ENCODE results near the gene NFYC. TPM values are rescaled to one million over a fixed set of nuclear protein-coding genes. Genes with fewer than 3 reads are reported as not detected.
A peak's percentile ranks its signal among the peaks of the same experiment; 100 is the strongest.

The NFYC gene
- polyA plus RNA-seq, 6 donors from 2014 or later = 60.3 to 95.4 (median 73.0) TPM

DNA sequence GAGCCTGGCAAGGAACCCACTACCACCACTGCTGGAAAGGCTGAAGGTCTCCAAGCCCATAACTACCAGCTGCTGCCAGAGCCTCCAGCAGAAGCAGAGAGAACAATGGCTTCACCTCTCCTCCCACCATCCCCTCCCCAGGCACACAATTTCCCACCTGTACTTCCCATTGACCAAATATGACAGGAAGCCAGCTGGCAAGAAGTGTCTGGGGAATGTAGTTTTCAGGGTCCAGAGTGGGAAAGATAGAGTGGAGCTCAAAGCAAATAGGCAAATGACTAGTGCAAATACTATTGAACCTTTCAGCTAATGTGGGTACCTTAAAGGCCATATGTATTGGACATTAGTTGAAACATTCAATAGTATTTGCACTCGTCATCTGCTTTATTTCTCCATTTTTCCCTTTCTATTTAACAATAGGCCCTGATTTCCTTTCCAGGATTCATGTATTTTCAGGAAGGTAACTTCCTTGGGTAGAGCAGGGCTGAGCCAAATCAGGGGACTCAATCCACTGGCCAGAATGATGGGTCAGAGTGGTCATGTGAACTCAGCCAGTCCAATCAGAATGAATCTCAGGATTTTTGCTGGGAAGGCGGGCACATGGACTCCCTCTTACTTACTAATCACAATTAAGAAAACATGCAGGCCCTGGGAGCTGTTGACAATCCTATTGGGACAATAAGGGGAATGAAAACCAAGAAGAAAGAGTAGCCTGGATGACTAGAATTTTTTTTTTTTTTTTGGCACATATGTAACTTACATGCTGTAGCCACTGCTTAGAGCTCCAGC is 12.1 kb upstream of the NFYC start:
- Mint-ChIP-seq H3K4me3 (no peak overlapping the region), H3K9me3 (no peaks in the 10 kb centered on the region), H3K27ac (no peak overlapping the region), H3K27me3 (peaks cover 0 to 10% (median 0%) of the 10 kb centered on the region in 3 donors), H3K36me3 (no peaks in the 10 kb centered on the region), H3K4me1 (peaks cover 0 to 13% (median 0%) of the 10 kb centered on the region in 3 donors)
- DNase-seq (no peak), ATAC-seq (ENCODE audit: low read depth in 2 of 2) (no peak)

DNA sequence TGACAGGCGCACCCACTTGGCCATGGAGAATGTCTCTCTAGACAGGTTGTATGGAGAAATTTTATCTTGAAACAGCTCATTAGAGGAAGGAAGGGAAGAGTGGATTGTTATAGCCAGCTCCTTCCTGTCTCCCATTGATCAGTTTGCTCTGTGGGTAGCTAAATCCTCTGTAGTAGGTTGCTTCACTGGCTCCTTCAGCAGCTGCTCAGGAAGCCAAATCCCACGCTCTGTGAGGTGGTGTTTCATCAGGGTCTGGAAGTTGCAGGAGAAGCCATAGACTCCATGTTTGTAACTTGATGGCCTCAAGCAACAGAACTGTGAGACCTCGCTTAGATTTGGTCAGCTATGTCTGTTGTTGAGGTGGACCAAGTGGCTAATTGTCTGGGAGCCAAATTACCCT is 6.8 kb upstream of the NFYC start:
- no peaks in the 10 kb centered on the region for H3K9me3 Mint-ChIP-seq
- H3K4me3 Mint-ChIP-seq = no peak overlapping the region
- H3K36me3 Mint-ChIP-seq = peaks cover 6 to 8% of the 10 kb centered on the region in 2 donors
- DNase-seq (no peak), ATAC-seq (ENCODE audit: low read depth in 2 of 2) (no peak)
- no peak overlapping the region for H3K27ac Mint-ChIP-seq
- no peaks in the 10 kb centered on the region for H3K27me3 Mint-ChIP-seq
- H3K4me1 Mint-ChIP-seq = peaks cover 5 to 27% (median 11%) of the 10 kb centered on the region in 3 donors

DNA sequence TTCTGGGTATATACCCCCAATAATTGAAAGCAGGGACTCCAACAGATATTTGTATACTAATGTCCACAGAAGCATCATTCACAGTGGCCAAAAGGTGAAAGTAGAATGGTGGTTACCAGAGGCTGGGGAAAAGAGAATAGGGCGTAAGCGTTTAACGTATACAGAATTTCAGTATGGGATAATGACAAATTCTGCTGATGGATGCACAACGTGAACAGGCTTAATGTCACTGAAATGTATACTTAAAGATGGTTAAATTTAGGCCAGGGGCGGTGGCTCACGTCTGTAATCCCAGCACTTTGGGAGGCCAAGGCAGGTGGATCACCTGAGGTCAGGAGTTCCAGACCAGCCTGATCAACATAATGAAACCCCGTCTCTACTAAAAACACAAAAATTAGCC is 4.4 kb upstream of the NFYC start:
- no peak for DNase-seq
- Mint-ChIP-seq H3K27ac (no peak overlapping the region), H3K27me3 (no peaks in the 10 kb centered on the region), H3K4me3 (no peak overlapping the region), H3K9me3 (peaks cover 0 to 3% (median 0%) of the 10 kb centered on the region in 7 donors), H3K36me3 (peaks cover 6 to 8% of the 10 kb centered on the region in 2 donors), H3K4me1 (peaks cover 27 to 39% (median 30%) of the 10 kb centered on the region in 3 donors)
- ATAC-seq (ENCODE audit: low read depth in 2 of 2) = no peak

DNA sequence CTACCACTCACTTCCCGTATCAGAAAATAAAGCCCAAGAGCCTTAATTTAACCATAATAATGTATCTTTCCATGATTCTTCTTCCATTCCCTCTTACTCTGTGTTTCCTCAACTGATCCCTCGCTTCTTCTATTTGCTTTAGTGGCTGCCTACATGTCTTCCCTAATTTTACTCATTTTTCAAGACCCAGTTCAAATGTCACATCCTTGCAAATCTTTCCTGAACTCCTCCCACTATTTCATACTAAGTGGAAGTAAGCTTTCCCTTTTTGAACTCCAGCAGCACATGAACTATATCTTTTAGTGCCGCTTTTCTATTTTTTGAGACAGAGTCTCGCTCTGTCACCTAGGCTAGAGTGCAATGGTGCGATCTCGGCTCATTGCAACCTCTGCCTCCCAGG is 3.8 kb upstream of the NFYC start:
- Mint-ChIP-seq H3K9me3 (peaks cover 0 to 3% (median 0%) of the 10 kb centered on the region in 7 donors), H3K36me3 (peaks cover 6 to 8% of the 10 kb centered on the region in 2 donors), H3K27me3 (no peaks in the 10 kb centered on the region), H3K4me3 (no peak overlapping the region), H3K27ac (peak overlapping the region in 1 of 6 donors; percentile 7), H3K4me1 (peaks cover 33 to 45% (median 36%) of the 10 kb centered on the region in 3 donors)
- ATAC-seq (ENCODE audit: low read depth in 2 of 2) (no peak), DNase-seq (no peak)

DNA sequence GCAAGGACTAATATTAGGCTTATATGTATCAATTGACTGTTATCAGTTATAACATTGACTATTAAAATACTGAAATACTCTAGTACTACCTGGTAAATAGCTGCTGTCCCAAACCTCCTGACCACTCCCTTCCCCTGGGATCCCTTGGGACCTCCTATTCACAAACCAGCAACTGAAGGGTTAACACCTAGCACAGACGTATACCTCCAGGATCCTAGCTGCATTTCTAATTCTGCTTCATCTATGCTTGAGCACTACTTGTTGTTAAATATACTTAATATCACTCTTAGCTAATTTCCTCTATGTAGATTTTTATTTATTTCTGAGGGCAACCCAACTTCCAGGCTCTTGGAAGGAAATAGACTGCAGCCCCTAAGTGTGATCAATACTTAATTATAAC is 1.8 kb upstream of the NFYC start:
- ATAC-seq (ENCODE audit: low read depth in 2 of 2) (no peak), DNase-seq (no peak)
- Mint-ChIP-seq H3K27ac (peak overlapping the region in 3 of 6 donors; percentile 68 to 85 (median 73)), H3K36me3 (peaks cover 6 to 8% of the 10 kb centered on the region in 2 donors), H3K4me3 (peak overlapping the region in 3 of 8 donors; percentile 21 to 97 (median 54)), H3K9me3 (peaks cover 0 to 3% (median 0%) of the 10 kb centered on the region in 7 donors), H3K27me3 (no peaks in the 10 kb centered on the region), H3K4me1 (peaks cover 51 to 55% (median 53%) of the 10 kb centered on the region in 3 donors)

DNA sequence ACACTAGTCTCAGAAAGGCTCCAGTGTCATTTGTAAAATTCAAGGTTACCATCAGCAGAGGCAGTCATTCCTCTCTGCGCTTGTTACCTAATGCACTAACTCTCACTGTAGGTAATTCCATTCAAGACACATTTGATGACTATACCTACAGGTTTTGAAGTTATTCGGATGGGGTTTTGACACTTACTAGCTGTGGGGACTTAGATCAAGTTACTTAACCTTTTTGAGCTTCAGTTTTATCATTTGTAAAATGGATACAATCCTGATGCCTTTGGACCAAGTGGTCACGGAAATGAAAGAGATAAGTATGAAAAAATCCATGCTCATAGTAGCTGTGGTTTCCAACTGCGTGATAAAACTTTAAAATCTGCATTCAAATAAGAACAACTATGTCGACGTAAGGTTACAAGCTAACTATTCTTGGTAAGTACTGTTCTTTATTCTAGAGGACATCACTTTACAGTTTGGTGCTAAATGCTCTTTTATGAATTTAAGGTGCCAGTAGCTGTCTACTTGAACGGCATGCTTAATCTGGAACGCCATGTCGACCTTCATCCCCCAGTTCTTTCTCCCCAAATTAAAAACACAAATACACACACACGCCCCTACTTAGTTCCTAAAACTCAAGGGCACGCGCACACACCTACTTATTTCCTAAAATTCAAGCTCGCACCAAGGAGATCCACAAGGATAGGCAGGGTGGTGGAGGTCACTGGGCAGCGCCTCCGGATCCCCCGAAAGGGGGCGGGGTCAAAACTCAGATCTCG is 550 bp upstream of the NFYC start:
- Mint-ChIP-seq H3K4me3 (peak overlapping the region; percentile 92 to 99 (median 96)), H3K27ac (peak overlapping the region; percentile 94 to 100 (median 99)), H3K4me1 (peaks cover 53 to 67% (median 56%) of the 10 kb centered on the region in 3 donors), H3K9me3 (peaks cover 0 to 3% (median 0%) of the 10 kb centered on the region in 7 donors), H3K27me3 (no peaks in the 10 kb centered on the region), H3K36me3 (peaks cover 6 to 8% of the 10 kb centered on the region in 2 donors)
- DNase-seq = peak; percentile 7
- no peak for ATAC-seq (ENCODE audit: low read depth in 2 of 2)

DNA sequence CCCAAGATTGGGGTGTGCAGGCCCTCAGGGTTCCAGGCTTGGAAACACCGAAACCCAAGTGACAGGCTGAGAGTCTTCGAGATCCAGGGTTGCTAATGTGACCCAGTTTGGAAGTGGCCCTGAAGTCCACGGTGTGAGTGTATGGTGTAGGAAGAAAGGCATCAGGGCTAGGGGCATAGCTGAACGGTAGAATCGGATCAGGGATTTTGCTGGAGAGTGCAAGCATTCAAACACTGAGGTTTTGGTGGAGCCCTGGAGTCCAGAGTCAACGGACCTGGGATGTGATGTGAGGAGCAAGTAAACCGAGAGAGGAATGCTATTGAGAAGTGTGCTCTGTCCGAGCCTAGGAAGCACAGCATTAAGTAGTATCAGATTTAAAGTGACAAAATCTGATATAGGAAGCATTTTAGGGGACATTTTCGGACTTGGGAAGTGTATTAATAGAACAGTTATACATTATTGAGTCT is 958 bp downstream of the NFYC start:
- ATAC-seq (ENCODE audit: low read depth in 2 of 2) (no peak), DNase-seq (no peak)
- Mint-ChIP-seq H3K36me3 (no peaks in the 10 kb centered on the region), H3K27me3 (no peaks in the 10 kb centered on the region), H3K27ac (peak overlapping the region; percentile 94 to 100 (median 99)), H3K9me3 (peaks cover 0 to 3% (median 0%) of the 10 kb centered on the region in 7 donors), H3K4me3 (peak overlapping the region; percentile 92 to 99 (median 96)), H3K4me1 (peaks cover 63 to 82% (median 66%) of the 10 kb centered on the region in 3 donors)

DNA sequence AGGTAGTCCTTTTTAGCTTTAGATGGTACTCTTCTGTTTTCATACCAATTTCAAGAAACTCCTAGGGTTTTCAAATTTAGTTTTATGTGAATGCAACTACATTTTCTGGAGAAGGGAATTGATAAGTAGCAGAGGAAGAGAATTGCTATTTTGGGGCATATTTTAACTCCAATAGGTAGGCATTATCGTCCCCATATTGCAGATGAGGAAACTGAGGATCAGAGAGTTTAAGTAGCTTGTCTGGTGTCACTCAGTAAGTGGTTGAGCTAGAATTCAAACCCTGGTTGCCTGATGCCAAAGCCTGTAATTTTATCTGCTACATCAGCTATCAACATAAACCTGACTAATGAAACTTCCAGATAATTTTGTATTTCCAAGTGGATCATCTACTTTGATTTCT is 1.9 kb downstream of the NFYC start:
- ATAC-seq (ENCODE audit: low read depth in 2 of 2) = no peak
- peak overlapping the region in 6 of 8 donors; percentile 1 to 97 (median 96) for H3K4me3 Mint-ChIP-seq
- H3K4me1 Mint-ChIP-seq = peaks cover 62 to 86% (median 66%) of the 10 kb centered on the region in 3 donors
- H3K27me3 Mint-ChIP-seq = no peaks in the 10 kb centered on the region
- H3K36me3 Mint-ChIP-seq = no peaks in the 10 kb centered on the region
- H3K9me3 Mint-ChIP-seq = peaks cover 0 to 3% (median 0%) of the 10 kb centered on the region in 7 donors
- no peak for DNase-seq
- peak overlapping the region in 4 of 6 donors; percentile 59 to 100 (median 98) for H3K27ac Mint-ChIP-seq

DNA sequence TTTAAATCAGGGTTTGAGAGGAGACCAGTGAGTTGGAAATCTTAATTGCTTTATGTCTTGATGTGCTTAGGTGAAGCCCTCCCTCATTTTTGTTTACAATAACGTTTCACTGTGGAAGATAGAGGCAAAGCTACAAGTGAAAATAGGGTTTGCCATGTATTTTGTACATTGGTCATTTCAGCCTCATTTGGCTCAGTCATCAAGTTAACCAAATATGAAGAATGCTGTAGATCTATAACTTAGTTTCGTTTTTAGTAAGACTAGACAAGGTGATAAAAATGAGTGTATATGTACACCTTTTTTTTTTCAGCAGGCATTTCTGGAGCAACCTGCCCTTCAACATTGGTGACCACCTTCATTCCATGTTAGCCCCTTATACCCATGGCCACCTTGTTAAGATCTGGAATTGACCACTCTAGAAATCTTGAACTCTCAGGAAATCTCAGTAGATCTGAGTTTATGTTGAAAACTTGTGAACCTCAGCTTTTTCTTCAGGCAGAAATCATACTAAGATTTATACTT is 2.9 kb downstream of the NFYC start:
- H3K9me3 Mint-ChIP-seq = peaks cover 0 to 3% (median 0%) of the 10 kb centered on the region in 7 donors
- ATAC-seq (ENCODE audit: low read depth in 2 of 2) (no peak), DNase-seq (no peak)
- peak overlapping the region in 5 of 6 donors; percentile 4 to 100 (median 26) for H3K27ac Mint-ChIP-seq
- peaks cover 62 to 88% (median 73%) of the 10 kb centered on the region in 3 donors for H3K4me1 Mint-ChIP-seq
- peak overlapping the region in 3 of 8 donors; percentile 20 to 96 (median 31) for H3K4me3 Mint-ChIP-seq
- H3K36me3 Mint-ChIP-seq = no peaks in the 10 kb centered on the region
- no peaks in the 10 kb centered on the region for H3K27me3 Mint-ChIP-seq

DNA sequence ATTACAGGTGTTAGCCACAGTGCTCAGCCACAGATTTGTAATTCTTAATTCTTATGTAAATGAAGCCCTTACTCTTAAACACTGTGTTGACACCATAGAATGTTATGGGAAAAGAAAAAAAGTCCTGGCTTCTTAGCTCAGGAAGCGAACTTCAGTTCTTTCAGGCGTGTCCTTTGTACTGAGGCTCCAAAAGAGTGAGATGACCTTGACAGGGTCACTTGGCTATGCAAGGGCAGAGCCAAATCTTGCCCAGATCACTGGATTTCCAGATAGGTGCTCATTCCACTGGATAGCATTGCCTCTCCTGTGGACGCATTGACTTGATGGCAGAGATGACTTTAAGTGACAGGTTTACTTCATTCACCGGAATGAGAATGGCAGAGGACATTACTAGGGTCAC is 4.8 kb downstream of the NFYC start:
- DNase-seq = no peak
- peak overlapping the region in 1 of 6 donors; percentile 32 for H3K27ac Mint-ChIP-seq
- no peaks in the 10 kb centered on the region for H3K27me3 Mint-ChIP-seq
- no peaks in the 10 kb centered on the region for H3K36me3 Mint-ChIP-seq
- no peak overlapping the region for H3K4me3 Mint-ChIP-seq
- peaks cover 56 to 81% (median 67%) of the 10 kb centered on the region in 3 donors for H3K4me1 Mint-ChIP-seq
- no peak for ATAC-seq (ENCODE audit: low read depth in 2 of 2)
- H3K9me3 Mint-ChIP-seq = peaks cover 0 to 1% (median 0%) of the 10 kb centered on the region in 7 donors

DNA sequence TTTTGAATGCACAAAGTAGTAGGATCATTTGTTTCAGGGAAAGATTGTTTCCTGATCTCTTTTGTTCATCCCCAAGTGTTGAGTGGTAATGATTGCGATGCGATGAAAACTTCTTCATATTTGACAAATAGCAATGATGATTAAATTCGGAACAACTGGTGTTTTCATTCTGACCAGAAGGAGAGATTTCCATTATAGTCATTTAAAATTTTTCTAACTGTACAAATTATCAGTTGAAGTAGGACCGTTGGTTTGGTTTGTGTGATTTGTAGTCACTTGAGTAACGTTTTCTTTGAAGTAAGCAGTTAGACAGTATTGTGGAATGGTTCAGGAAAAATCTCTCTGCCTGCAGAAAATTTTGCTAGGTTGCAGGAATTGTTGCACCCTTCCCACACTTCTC is 5.9 kb downstream of the NFYC start:
- DNase-seq = no peak
- Mint-ChIP-seq H3K36me3 (no peaks in the 10 kb centered on the region), H3K4me1 (peaks cover 51 to 84% (median 66%) of the 10 kb centered on the region in 3 donors), H3K9me3 (no peaks in the 10 kb centered on the region), H3K27ac (peak overlapping the region in 1 of 6 donors; percentile 40), H3K27me3 (no peaks in the 10 kb centered on the region), H3K4me3 (no peak overlapping the region)
- ATAC-seq (ENCODE audit: low read depth in 2 of 2) = no peak

DNA sequence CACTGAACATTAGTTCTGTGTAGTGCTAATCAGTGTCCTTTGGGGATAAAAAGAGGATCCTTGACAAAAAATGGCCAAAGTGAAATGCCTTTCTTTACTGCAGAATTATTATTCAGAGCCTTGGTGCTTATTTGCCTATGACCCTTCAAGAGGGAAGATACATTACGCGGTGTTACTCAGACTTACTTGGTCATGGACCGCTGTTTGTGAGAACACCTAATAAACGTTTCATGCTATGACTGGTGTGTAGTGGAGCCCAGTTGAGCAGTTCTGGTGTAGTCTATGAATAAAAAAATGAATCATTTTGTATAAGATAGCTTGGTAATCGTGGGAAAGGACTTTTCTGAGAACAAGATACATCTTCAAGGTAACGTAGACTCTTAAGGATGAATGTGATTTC is 8.3 kb downstream of the NFYC start:
- ATAC-seq (ENCODE audit: low read depth in 2 of 2) (peak; percentile 52 to 84), DNase-seq (no peak)
- Mint-ChIP-seq H3K4me3 (peak overlapping the region in 2 of 8 donors; percentile 1 to 48), H3K27me3 (no peaks in the 10 kb centered on the region), H3K27ac (peak overlapping the region in 1 of 6 donors; percentile 84), H3K36me3 (no peaks in the 10 kb centered on the region), H3K9me3 (no peaks in the 10 kb centered on the region), H3K4me1 (peaks cover 43 to 81% (median 57%) of the 10 kb centered on the region in 3 donors)

DNA sequence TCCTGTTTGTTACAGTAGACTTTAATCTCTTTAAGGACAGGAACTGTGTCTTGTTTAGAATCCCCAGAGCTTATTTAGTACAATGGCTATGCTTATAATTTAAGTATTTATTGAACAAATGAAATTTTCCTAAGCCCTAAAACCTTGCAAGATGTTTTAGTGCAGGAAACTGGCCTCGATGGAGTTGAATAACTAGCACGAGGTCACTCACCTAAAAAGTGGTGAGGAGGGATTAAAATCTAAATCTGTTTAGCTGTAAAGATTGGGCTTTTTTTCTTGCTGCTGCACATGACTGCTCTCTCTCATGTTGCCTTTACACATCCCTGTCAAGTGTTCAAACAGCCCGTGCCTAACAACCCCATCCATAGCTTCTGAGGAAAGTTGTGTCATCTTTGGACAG is 10.2 kb downstream of the NFYC start:
- H3K4me1 Mint-ChIP-seq = peaks cover 48 to 67% (median 64%) of the 10 kb centered on the region in 3 donors
- no peak for ATAC-seq (ENCODE audit: low read depth in 2 of 2)
- peak overlapping the region in 2 of 8 donors; percentile 9 to 51 for H3K4me3 Mint-ChIP-seq
- DNase-seq = no peak
- no peaks in the 10 kb centered on the region for H3K36me3 Mint-ChIP-seq
- H3K9me3 Mint-ChIP-seq = no peaks in the 10 kb centered on the region
- peak overlapping the region in 1 of 6 donors; percentile 46 for H3K27ac Mint-ChIP-seq
- H3K27me3 Mint-ChIP-seq = no peaks in the 10 kb centered on the region
